Measurements from ENCODE around the gene OPHN1. TPM values are rescaled to one million over a fixed set of nuclear protein-coding genes. Genes with fewer than 3 reads are reported as not detected.

The OPHN1 gene
- total and polyA plus RNA-seq, 2 experiments from 2014 or later, result 2.2 to 3.8 TPM

GRCh38 chrX:68087526-68087925, 345.8 kb downstream of the OPHN1 start (continued):
- TF ChIP-seq CTCF (conservative IDR thresholded peaks at IDR 0.05; ENCODE audit: low read depth in 2 of 2), result no peak
- TF ChIP-seq CREB1 (CRISPR knock-in tag; IDR thresholded peaks at IDR 0.05; ENCODE audit: low read depth), result no peak
- no peak for TF ChIP-seq EZH2 (IDR thresholded peaks at IDR 0.05; ENCODE audit: low read depth, unreplicated experiment)
- TF ChIP-seq STAT1 (IDR thresholded peaks at IDR 0.05; ENCODE audit: unreplicated experiment), result no peak
- no peak for TF ChIP-seq REST (IDR thresholded peaks at IDR 0.05; ENCODE audit: unreplicated experiment)
- no peak for TF ChIP-seq ETS1 (IDR thresholded peaks at IDR 0.05)
- no peak for TF ChIP-seq EZH2phosphoT487 (IDR thresholded peaks at IDR 0.05; ENCODE audit: unreplicated experiment)
- no peak for TF ChIP-seq JUNB (IDR thresholded peaks at IDR 0.05; ENCODE audit: unreplicated experiment)
- TF ChIP-seq ZNF114 (CRISPR knock-in tag; IDR thresholded peaks at IDR 0.05), result no peak

GRCh38 chrX:68086709-68087108, 346.6 kb downstream of the OPHN1 start:
- H3K36me3 Mint-ChIP-seq (ENCODE audit: low read depth), result no peaks in the 10 kb centered on the region
- ATAC-seq (no peak), DNase-seq (ENCODE audit: low spot score) (no peak)
- H3K9me2 ChIP-seq (ENCODE audit: insufficient read depth), result no peaks in the 10 kb centered on the region
- H3K4me2 ChIP-seq, result no peak overlapping the region
- H3K27ac ChIP-seq (ENCODE audit: low read depth), result no peak overlapping the region
- no peaks in the 10 kb centered on the region for H3K27me3 ChIP-seq (ENCODE audit: insufficient read depth)
- H3K4me3 Mint-ChIP-seq, result no peak overlapping the region
- no peak overlapping the region for H3K27ac Mint-ChIP-seq
- TF ChIP-seq STAT1 (IDR thresholded peaks at IDR 0.05; ENCODE audit: unreplicated experiment) (no peak), JUNB (IDR thresholded peaks at IDR 0.05; ENCODE audit: unreplicated experiment) (no peak), NANOG (IDR thresholded peaks at IDR 0.05; ENCODE audit: borderline replicate concordance) (no peak), ZNF462 (CRISPR knock-in tag; IDR thresholded peaks at IDR 0.05) (no peak), ETS1 (IDR thresholded peaks at IDR 0.05) (no peak), EZH2phosphoT487 (IDR thresholded peaks at IDR 0.05; ENCODE audit: unreplicated experiment) (no peak)
- H3K79me2 ChIP-seq (replicated peaks; ENCODE audit: insufficient read depth), result no peaks in the 10 kb centered on the region
- no peaks in the 10 kb centered on the region for H4K20me1 ChIP-seq (replicated peaks; ENCODE audit: insufficient read depth)
- H3K4me3 ChIP-seq, result no peak overlapping the region
- H3K4me1 Mint-ChIP-seq, result no peaks in the 10 kb centered on the region
- H3K9me3 Mint-ChIP-seq, result no peaks in the 10 kb centered on the region
- no peaks in the 10 kb centered on the region for H3F3A ChIP-seq (replicated peaks; ENCODE audit: low read depth)
- no peaks in the 10 kb centered on the region for H3K4me1 ChIP-seq (ENCODE audit: insufficient read depth)
- H3K27me3 Mint-ChIP-seq (ENCODE audit: insufficient read depth, low read depth, poor library complexity), result no peaks in the 10 kb centered on the region
- no peak overlapping the region for H2AFZ ChIP-seq
- no peaks in the 10 kb centered on the region for H3K36me3 ChIP-seq (ENCODE audit: insufficient read depth)
